Activated T-helper 1 cell treated with anti-CD3 and anti-CD28 coated beads, Interleukin-12 subunit alpha, Interleukin-12 subunit beta, Interleukin-2, Interleukin-4 antibody, amounts not matched to agents 30 ng/mL and 10 ng/mL and 1 ng/mL, durations not matched to agents 14 hours and 24 hours and 36 hours (primary cell): ENCODE data around the gene BTNL9. TPM values are rescaled to one million over a fixed set of nuclear protein-coding genes. Genes with fewer than 3 reads are reported as not detected.
"Not testable (repeated sequence)": the region's sequence is repeated elsewhere in the genome, so short reads cannot be mapped to it uniquely, and the experiment has no call there.

Experiments
- DNase-seq: peaks from one replicate; pipeline ENCODE4 v3.0.0; 2021; ENCODE audit warnings: low spot score
- H3K27ac Mint-ChIP-seq: one replicate; pipeline ENCODE4 v1.8.0; 2021; ENCODE audit warnings: mild to moderate bottlenecking, mixed read lengths
- H3K27me3 Mint-ChIP-seq: one replicate; pipeline ENCODE4 v1.8.0; 2022; ENCODE audit warnings: mild to moderate bottlenecking, moderate library complexity, mixed read lengths; ENCODE audit not compliant: insufficient read depth
- H3K36me3 Mint-ChIP-seq: one replicate; pipeline ENCODE4 v1.8.0; 2021; ENCODE audit warnings: low read depth, mixed read lengths
- H3K4me1 Mint-ChIP-seq: one replicate; pipeline ENCODE4 v1.8.0; 2021; ENCODE audit warnings: low read depth, mixed read lengths
- H3K4me3 Mint-ChIP-seq: one replicate; pipeline ENCODE4 v1.8.0; 2021; ENCODE audit warnings: mild to moderate bottlenecking, moderate library complexity, mixed read lengths
- H3K9me3 Mint-ChIP-seq: one replicate; pipeline ENCODE4 v1.8.0; 2021; ENCODE audit warnings: mixed read lengths
- intact Hi-C: fragments of 100-400 bp; cut with micrococcal nuclease; formaldehyde crosslinking; loops from one replicate; pipeline ENCODE4 v1.15.1; 2024
- total RNA-seq: library from RNA; stranded (reverse); gene quantifications from 2 replicates; pipeline ENCODE4 v1.2.3, GENCODE V29; 2022

BTNL9 gene
- not detected in 2 replicates for total RNA-seq

DNA sequence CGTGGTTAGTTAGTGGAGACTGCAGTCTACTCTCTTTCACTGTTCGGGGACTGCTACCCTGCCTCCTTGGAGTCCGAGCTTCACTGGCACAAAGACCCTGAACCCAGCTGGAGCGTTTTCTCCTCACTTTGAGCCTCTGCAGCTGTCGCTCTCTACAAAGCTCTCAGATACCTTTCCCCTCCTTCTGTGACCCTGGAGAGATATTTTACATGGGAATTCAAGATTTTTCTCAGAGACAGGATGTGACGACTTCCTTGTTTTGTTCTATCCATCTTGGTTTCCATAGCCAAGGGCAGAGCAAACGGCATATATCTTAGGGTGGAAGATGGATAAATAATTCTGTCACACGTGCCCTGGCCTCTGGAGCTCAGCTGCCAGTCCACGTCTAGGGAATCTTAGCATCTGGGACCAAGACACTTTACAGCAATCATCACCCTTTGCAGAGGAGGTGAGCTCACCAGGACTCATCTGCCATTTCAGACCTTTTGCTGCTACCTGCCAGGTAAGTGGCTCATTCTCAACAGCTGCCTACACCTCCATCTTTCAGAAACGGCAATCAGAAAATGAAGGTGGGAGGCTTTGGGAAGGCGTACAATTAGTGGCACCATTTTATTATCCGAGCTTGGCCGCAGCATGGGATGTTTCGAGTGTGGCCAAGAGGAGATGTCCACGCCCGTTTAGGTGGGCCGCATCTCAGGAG lies at the start of gene BTNL9:
Gene BTNL9, plus strand, starts transcription at position 336 of the 700 bp plus-strand sequence. CDS start 5,224 bp downstream, outside the sequence.
- Mint-ChIP-seq H3K27ac (no peak within 1 kb of the TSS), H3K4me3 (no peak within 1 kb of the TSS), H3K27me3 (peaks cover 9% of the 10 kb centered on the region), H3K9me3 (no peaks in the 10 kb centered on the region), H3K36me3 (no peaks in the 10 kb centered on the region), H3K4me1 (no peaks in the 10 kb centered on the region)
- intact Hi-C loops: no loop called here
- DNase-seq: no peak

DNA sequence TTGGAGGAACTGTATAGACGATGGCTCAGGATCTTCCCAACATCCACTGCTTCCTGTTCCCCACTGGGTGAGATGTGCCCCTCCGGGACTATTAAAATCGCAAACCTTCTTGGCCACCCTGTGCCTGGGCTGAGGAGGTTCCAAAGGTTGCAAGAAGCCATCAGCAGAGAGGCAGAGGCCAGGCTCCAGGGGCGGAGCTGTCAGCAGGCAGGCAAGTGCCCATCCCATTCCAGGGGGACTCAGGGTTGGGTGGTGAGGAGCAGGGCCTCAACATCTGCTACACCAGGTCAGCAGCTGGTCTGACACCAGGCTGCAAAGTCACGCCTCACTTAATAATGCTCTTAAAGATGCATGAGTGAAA lies 49.2 kb upstream of the BTNL9 start:
- intact Hi-C loops: no loop called here
- no peak overlapping the region for H3K4me3 Mint-ChIP-seq
- no peaks in the 10 kb centered on the region for H3K4me1 Mint-ChIP-seq
- no peaks in the 10 kb centered on the region for H3K9me3 Mint-ChIP-seq
- H3K27me3 Mint-ChIP-seq: no peaks in the 10 kb centered on the region
- no peak overlapping the region for H3K27ac Mint-ChIP-seq
- DNase-seq: no peak
- H3K36me3 Mint-ChIP-seq: no peaks in the 10 kb centered on the region

DNA sequence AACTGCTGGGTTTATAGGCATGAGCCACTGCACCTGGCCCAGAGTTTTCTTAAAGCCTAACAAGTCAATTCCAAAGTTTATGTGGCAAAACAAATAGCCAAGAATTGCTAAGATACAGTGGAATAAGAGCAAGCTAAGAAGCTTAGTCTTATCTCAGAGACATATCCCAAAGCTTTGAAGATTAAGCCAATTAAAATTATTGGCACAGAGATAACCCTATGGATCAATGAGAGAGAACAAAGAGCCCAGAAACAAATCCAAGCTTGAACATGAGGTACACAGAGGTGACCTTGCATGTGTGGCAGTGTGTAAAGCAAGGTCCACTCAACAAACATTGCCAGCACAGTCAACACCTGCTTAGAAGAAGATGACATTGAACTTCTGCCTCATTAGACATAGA lies 38.1 kb upstream of the BTNL9 start:
- Mint-ChIP-seq H3K4me1 (no peaks in the 10 kb centered on the region), H3K27me3 (peaks cover 3% of the 10 kb centered on the region), H3K36me3 (no peaks in the 10 kb centered on the region), H3K9me3 (no peaks in the 10 kb centered on the region), H3K27ac (no peak overlapping the region), H3K4me3 (no peak overlapping the region)
- intact Hi-C loops: no loop called here
- no peak for DNase-seq

DNA sequence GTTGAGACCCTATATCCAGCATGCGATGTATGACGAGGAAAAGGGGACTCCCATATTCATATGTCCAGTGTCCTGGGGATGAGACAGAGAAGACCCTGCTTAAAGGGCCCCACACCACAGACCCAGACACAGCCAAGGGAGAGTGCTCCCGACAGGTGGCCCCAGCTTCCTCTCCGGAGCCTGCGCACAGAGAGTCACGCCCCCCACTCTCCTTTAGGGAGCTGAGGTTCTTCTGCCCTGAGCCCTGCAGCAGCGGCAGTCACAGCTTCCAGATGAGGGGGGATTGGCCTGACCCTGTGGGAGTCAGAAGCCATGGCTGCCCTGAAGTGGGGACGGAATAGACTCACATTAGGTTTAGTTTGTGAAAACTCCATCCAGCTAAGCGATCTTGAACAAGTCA lies 34.3 kb upstream of the BTNL9 start:
- H3K27ac Mint-ChIP-seq: no peak overlapping the region
- no peak for DNase-seq
- H3K4me3 Mint-ChIP-seq: no peak overlapping the region
- H3K27me3 Mint-ChIP-seq: peaks cover 3% of the 10 kb centered on the region
- intact Hi-C loops: loop anchor here (1.0 kb wide), 1 partner anchor 58 kb away; no protein-coding TSS in a partner anchor
- H3K9me3 Mint-ChIP-seq: no peaks in the 10 kb centered on the region
- H3K4me1 Mint-ChIP-seq: no peaks in the 10 kb centered on the region
- H3K36me3 Mint-ChIP-seq: no peaks in the 10 kb centered on the region

DNA sequence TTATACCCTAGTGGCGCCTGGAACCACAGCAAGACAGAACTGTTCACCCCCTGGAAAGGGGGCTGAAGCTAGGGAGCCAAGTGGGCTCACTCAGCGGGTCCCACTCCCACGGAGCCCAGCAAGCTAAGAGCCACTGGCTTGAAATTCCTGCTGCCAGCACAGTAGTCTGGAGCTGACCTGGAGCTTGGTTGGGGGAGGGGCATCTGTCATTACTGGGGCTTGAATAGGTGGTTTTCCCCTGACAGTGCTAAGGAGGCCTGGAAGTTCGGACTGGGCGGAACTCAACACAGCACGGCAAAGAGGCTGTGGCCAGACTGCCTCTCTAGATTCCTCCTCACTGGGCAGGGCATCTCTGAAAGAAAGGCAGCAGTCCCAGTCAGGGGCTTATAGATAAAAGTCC lies 31.9 kb upstream of the BTNL9 start:
- intact Hi-C loops: no loop called here
- no peak for DNase-seq
- Mint-ChIP-seq H3K27me3 (peaks cover 3% of the 10 kb centered on the region), H3K4me3 (no peak overlapping the region), H3K4me1 (no peaks in the 10 kb centered on the region), H3K9me3 (no peaks in the 10 kb centered on the region), H3K27ac (no peak overlapping the region), H3K36me3 (no peaks in the 10 kb centered on the region)

DNA sequence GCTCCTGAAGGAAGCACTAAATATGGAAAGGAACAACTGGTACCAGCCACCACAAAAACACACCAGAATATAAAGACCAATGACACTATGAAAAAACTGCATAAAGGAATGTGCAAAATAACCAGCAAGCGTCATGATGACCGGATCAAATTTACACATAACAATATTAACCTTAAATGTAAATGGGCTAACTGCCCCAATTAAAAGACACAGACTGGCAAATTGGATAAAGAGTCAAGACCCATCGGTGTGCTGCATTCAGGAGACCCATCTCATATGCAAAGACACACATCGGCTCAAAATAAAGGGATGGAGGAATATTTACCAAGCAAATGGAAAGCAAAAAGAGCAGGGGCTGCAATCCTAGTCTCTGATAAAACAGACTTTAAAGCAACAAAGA lies 30.0 kb upstream of the BTNL9 start:
- H3K9me3 Mint-ChIP-seq, H3K4me3 Mint-ChIP-seq, intact Hi-C loops, DNase-seq, H3K4me1 Mint-ChIP-seq, H3K36me3 Mint-ChIP-seq, H3K27ac Mint-ChIP-seq, H3K27me3 Mint-ChIP-seq: not testable (repeated sequence)

DNA sequence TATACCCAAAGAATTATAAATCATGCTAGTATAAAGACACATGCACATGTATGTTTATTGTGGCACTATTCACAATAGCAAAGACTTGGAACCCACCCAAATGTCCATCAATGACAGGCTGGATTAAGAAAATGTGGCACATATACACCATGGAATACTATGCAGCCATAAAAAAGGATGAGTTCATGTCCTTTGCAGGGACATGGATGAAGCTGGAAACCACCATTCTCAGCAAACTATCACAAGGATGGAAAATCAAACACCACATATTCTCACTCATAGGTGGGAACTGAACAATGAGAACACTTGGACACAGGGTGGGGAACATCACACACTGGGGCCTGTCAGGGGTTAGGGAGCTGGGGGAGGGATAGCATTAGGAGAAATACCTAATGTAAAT lies 25.4 kb upstream of the BTNL9 start:
- intact Hi-C loops: loop anchor here (5.0 kb wide), 1 partner anchor 82 kb away; no protein-coding TSS in a partner anchor
- not testable (repeated sequence) for H3K27ac Mint-ChIP-seq, H3K27me3 Mint-ChIP-seq, H3K4me3 Mint-ChIP-seq, H3K4me1 Mint-ChIP-seq, DNase-seq, H3K9me3 Mint-ChIP-seq, H3K36me3 Mint-ChIP-seq

DNA sequence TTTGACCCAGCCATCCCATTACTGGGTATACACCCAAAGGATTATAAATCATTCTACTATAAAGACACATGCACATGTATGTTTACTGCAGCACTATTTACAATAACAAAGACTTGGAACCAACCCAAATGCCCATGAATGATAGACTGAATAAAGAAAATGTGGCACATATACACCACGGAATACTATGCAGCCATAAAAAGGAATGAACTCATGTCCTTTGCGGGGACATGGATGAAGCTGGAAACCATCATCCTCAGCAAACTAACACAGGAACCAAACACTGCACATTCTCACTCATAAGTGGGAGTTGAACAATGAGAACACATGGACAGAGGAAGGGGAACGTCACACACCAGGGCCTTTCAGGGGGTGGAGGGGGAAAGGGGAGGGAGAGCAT lies 22.6 kb upstream of the BTNL9 start:
- not testable (repeated sequence) for H3K27me3 Mint-ChIP-seq, H3K36me3 Mint-ChIP-seq, H3K4me1 Mint-ChIP-seq, DNase-seq, H3K27ac Mint-ChIP-seq, H3K4me3 Mint-ChIP-seq
- intact Hi-C loops: loop anchor here (5.0 kb wide), 1 partner anchor 85 kb away; no protein-coding TSS in a partner anchor
- peaks cover 12% of the 10 kb centered on the region for H3K9me3 Mint-ChIP-seq

DNA sequence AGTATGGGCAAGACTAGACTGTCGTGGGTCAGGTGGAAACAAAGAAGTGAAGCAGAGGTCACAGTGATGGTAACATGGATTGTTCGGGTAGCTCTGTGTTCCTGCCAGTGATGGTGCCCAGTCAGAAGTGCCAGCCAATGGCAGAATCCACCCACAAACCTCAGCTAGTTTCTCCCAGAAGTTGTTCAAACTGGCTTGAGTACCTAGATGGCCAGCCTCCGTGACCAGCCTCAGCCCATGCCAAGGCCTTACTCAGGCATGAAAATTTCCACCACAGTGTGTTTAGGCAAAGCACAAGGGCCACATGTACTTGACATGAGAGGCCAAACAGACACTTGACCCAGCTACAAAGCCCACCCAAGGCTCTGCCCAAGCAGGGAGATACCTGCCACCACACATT lies 19.4 kb upstream of the BTNL9 start:
- H3K36me3 Mint-ChIP-seq: no peaks in the 10 kb centered on the region
- peaks cover 19% of the 10 kb centered on the region for H3K9me3 Mint-ChIP-seq
- no peak overlapping the region for H3K27ac Mint-ChIP-seq
- no peaks in the 10 kb centered on the region for H3K4me1 Mint-ChIP-seq
- intact Hi-C loops: no loop called here
- H3K4me3 Mint-ChIP-seq: no peak overlapping the region
- DNase-seq: no peak
- H3K27me3 Mint-ChIP-seq: peaks cover 4% of the 10 kb centered on the region

DNA sequence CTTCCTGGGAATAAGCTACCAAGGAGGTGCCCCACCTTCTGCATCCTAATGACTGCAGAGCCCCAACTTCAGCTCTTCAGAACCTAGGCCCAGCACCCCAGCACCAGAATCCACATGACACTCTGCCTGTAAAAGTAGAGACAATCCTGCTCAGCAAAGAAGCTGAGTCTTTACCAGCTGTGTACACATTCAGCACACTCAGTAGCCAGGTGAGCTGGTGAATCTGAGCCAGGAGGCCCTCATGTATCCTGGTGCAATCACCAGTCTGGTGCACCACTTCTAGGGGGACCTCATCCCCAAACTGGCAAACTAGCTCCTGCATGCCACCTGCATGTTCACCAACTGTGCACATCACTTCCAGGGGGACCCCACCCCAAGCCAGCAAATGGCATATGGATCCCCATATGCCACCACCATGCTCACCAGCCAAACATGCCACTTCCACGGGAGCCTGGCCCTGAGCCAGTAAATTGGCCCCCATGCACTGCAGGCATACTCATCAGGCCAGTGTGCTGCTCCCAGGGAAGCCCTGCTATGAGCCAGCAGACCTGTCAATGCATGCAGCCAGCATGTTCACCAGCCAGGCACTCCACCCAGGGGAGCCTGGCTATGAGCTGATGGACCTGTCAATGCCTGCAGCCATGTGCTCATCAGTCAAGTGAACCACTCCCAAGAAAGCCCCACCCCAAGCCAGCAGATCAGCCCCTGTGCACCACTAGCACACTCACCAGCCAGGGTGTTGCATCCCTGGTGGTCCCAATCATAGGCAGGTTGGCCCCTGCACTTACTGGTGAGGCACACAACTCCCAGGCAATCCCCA lies 15.6 kb upstream of the BTNL9 start:
- intact Hi-C loops: no loop called here
- H3K36me3 Mint-ChIP-seq: no peaks in the 10 kb centered on the region
- H3K9me3 Mint-ChIP-seq: peaks cover 19% of the 10 kb centered on the region
- H3K4me1 Mint-ChIP-seq: no peaks in the 10 kb centered on the region
- H3K27me3 Mint-ChIP-seq: peaks cover 3% of the 10 kb centered on the region
- no peak overlapping the region for H3K27ac Mint-ChIP-seq
- no peak for DNase-seq
- no peak overlapping the region for H3K4me3 Mint-ChIP-seq

DNA sequence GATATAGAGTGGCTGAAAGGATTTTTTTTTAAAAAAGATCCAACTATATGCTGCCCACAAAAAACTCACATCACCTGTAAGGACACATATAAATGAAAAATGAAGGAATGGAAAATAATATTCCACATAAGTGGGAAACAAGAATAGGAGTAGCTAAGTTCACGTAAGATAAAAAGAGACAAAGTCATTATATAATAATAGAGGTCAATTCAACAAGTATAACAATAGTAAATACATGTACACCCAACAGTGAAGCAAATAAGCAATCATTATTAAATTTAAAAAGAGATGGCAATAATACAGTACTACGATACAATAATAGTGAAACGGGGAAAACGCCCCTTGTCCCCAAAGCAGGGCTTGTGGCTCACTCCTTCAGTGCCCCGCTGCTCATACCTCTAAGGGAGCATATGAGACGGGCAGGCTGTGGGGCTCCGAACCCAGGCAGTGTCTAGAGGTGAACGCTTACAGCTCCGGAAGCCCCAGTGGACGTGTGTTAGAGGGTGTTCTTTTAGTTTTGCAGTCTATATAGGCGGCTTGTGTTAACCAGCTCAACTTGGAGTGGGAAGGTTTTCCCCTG lies 12.5 kb upstream of the BTNL9 start:
- Mint-ChIP-seq H3K9me3 (peaks cover 10% of the 10 kb centered on the region), H3K4me1 (no peaks in the 10 kb centered on the region), H3K4me3 (no peak overlapping the region), H3K27ac (no peak overlapping the region), H3K27me3 (peaks cover 4% of the 10 kb centered on the region), H3K36me3 (no peaks in the 10 kb centered on the region)
- intact Hi-C loops: no loop called here
- no peak for DNase-seq

DNA sequence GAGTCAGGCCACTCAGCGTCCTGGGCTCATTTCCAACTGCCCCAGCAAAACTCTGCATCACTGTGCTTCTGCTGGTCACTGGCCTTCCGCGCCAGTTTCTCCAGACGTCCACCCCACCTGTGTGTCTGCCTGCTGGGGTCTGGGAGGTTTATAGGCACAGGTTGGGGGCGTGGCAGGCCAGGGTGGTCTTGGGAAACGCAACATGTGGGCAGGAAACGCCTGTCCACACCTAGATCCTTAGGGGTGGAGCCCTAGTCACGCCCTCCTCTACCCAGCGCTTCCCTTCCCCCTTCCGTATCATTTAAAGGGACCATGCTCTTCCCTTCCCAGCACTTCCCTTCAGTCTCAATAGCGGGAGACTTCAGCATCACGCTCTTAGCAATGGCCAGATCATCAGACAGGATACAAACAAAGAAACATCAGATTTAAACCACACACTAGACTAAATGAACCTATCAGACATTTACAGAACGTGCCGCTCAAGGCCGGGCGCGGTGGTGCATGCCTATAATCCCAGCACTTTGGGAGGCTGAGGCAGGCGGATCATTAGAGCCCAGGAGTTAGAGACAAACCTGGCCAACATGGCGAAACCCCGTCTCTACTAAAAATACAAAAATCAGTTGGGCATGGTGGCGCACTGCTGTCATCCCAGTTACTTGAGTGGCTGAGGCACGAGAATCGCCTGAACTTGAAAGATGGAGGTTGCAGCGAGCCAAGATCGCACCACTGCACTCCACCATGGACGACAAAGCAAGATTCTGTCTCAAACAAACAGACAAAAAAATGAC lies 11.8 kb upstream of the BTNL9 start:
- no peak overlapping the region for H3K4me3 Mint-ChIP-seq
- intact Hi-C loops: no loop called here
- H3K27me3 Mint-ChIP-seq: peaks cover 4% of the 10 kb centered on the region
- no peak overlapping the region for H3K27ac Mint-ChIP-seq
- peaks cover 4% of the 10 kb centered on the region for H3K9me3 Mint-ChIP-seq
- H3K36me3 Mint-ChIP-seq: no peaks in the 10 kb centered on the region
- no peaks in the 10 kb centered on the region for H3K4me1 Mint-ChIP-seq
- no peak for DNase-seq
